HG03575 (cell line): ENCODE measurements around the gene RSPH1.

Source experiments
- ATAC-seq: cut with Tn5 transposase; IDR thresholded peaks from one replicate; pipeline ENCODE4 v1.9.1; 2021; ENCODE audit not compliant: unreplicated experiment, insufficient number of reproducible peaks, low FRiP score; ENCODE audit errors: extremely low read depth

RSPH1 gene

GRCh38 chr21:42533306-42533962 lies 37.4 kb upstream of the RSPH1 start:
- ATAC-seq = no peak

- no peak for ATAC-seq
Measured at GRCh38 chr21:42532466-42533181, 36.6 kb upstream of the RSPH1 start.

GRCh38 chr21:42531771-42532170 lies 35.7 kb upstream of the RSPH1 start:
- ATAC-seq = no peak

- ATAC-seq = no peak
Measured at GRCh38 chr21:42530167-42530518, 34.1 kb upstream of the RSPH1 start.

- no peak for ATAC-seq
Measured at GRCh38 chr21:42527489-42528158, 31.6 kb upstream of the RSPH1 start.

- ATAC-seq = no peak
Measured at GRCh38 chr21:42527127-42527488, 31.1 kb upstream of the RSPH1 start.

GRCh38 chr21:42526379-42526727 lies 30.3 kb upstream of the RSPH1 start:
- ATAC-seq = no peak

GRCh38 chr21:42525676-42526378 lies 29.8 kb upstream of the RSPH1 start:
- no peak for ATAC-seq

GRCh38 chr21:42525029-42525581 lies 29.1 kb upstream of the RSPH1 start:
- no peak for ATAC-seq

- peak; percentile 59 for ATAC-seq
Measured at GRCh38 chr21:42524341-42525028, 28.5 kb upstream of the RSPH1 start.

- ATAC-seq = no peak
Measured at GRCh38 chr21:42523941-42524340, 27.9 kb upstream of the RSPH1 start.

GRCh38 chr21:42523211-42523610 lies 27.2 kb upstream of the RSPH1 start:
- no peak for ATAC-seq

- ATAC-seq = no peak
Measured at GRCh38 chr21:42522771-42523170, 26.7 kb upstream of the RSPH1 start.

GRCh38 chr21:42522271-42522670 lies 26.2 kb upstream of the RSPH1 start:
- no peak for ATAC-seq

- no peak for ATAC-seq
Measured at GRCh38 chr21:42521805-42522204, 25.8 kb upstream of the RSPH1 start.

- ATAC-seq = no peak
Measured at GRCh38 chr21:42521384-42521783, 25.4 kb upstream of the RSPH1 start.

- ATAC-seq = no peak
Measured at GRCh38 chr21:42520628-42521253, 24.7 kb upstream of the RSPH1 start.

- ATAC-seq = no peak
Measured at GRCh38 chr21:42518626-42519025, 22.6 kb upstream of the RSPH1 start.

GRCh38 chr21:42518215-42518614 lies 22.2 kb upstream of the RSPH1 start:
- ATAC-seq = no peak
